ENCODE data around the gene IGF2. TPM values are rescaled to one million over a fixed set of nuclear protein-coding genes. Genes with fewer than 3 reads are reported as not detected.

The IGF2 gene
- total RNA-seq, 2 experiments from 2014 or later = 8.1 to 8.2 TPM

DNA sequence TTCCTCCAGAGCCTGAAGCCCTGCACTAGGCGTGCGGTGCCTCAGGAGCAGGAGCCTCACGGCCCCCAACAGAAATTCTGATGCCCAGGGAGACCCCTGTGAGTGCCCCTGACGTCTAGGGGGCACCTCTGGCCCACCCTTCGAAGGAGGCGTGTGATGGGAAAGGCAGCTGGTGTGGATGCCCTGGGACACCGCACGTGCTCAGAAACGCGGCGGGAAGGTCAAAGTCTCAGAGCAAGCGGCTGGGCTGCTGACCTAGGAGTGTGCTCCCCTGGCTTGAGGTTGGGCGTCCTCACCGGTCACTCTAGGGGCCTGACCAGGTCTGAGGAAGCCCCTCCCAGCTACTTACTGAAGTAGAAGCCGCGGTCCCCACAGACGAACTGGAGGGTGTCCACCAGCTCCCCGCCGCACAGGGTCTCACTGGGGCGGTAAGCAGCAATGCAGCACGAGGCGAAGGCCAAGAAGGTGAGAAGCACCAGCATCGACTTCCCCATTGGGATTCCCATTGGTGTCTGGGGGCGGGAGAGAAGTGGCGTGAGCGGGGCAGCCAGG, 4.1 kb downstream of the IGF2 start:
- no peak for ATAC-seq
- intact Hi-C loops (cut with micrococcal nuclease) = no loop called here
- POLR2A ChIA-PET = interaction anchor here (1.0 kb wide), 1 partner anchor 11 kb away, joined by 4 read pairs; no protein-coding TSS in a partner anchor

DNA sequence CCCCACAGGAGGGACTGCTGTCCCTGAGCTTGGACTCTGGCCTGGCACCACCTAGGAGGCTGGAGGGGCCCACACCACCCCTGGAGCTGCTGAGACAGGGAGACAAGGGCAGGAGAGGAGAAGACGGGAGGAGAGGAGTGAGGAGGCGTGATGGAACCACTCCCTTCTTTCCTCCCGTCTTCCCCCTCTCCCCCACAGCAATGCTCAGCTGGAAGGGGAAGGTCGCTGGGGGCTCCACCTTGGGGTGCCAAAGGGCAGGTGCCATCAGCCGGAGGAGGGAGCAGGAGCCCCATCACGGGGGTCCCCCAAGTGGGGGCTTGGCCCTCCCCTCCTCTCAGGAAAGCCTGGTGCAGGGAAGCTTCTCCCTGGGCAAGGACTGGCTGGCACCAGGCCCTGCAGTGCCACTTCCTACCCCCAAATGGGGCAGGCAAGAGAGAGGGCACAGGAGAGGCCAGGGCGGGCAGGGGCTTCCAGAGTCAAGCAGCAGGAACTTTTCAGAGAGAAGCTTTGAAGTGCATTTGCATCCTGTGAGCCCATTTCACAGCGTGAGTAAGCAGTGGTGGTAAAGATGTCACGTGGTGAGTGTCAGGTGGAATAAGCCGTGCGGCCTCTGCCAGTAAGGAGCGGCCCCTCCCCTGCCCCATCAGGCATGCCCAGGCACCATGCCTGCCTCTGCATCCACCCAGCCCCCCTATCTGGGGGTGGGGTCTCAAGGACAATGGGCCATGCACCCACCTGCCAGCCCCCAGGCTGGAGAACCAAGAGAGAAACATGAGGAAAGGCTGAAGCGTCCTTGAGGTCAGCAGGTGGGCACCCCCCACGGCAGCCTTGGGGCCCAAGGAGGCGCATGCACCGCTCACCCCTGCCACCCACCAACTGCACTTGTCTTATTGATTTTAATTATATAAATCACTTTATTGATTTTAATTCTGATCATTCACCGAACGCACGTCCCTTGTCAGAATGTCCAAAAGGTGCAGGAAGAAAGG, 4.9 kb downstream of the IGF2 start:
- CTCF ChIA-PET = interaction anchor here (0.6 to 1.1 kb wide), 2 partner anchors 22 to 482 kb away, joined by 3 read pairs; no protein-coding TSS in a partner anchor
- Mint-ChIP-seq H3K4me3 (no peak overlapping the region), H3K9me3 (no peaks in the 10 kb centered on the region), H3K4me1 (ENCODE audit: low read depth) (peaks cover 9% of the 10 kb centered on the region), H3K36me3 (ENCODE audit: low read depth) (no peaks in the 10 kb centered on the region), H3K27ac (no peak overlapping the region), H3K27me3 (peaks cover 53% of the 10 kb centered on the region)
- POLR2A ChIA-PET = interaction anchor here (1.0 kb wide), 1 partner anchor 12 kb away, joined by 4 read pairs; no protein-coding TSS in a partner anchor
- ATAC-seq (no peak), DNase-seq (no peak)
- intact Hi-C loops (cut with micrococcal nuclease) = no loop called here
- TF ChIP-seq, protein P1, sequence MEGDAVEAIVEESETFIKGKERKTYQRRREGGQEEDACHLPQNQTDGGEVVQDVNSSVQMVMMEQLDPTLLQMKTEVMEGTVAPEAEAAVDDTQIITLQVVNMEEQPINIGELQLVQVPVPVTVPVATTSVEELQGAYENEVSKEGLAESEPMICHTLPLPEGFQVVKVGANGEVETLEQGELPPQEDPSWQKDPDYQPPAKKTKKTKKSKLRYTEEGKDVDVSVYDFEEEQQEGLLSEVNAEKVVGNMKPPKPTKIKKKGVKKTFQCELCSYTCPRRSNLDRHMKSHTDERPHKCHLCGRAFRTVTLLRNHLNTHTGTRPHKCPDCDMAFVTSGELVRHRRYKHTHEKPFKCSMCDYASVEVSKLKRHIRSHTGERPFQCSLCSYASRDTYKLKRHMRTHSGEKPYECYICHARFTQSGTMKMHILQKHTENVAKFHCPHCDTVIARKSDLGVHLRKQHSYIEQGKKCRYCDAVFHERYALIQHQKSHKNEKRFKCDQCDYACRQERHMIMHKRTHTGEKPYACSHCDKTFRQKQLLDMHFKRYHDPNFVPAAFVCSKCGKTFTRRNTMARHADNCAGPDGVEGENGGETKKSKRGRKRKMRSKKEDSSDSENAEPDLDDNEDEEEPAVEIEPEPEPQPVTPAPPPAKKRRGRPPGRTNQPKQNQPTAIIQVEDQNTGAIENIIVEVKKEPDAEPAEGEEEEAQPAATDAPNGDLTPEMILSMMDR (IDR thresholded peaks at IDR 0.05) = no peak

More for the DNA sequence above, 4.1 kb downstream of the IGF2 start:
- Mint-ChIP-seq H3K27me3 (peaks cover 54% of the 10 kb centered on the region), H3K4me1 (ENCODE audit: low read depth) (peaks cover 11% of the 10 kb centered on the region), H3K27ac (no peak overlapping the region), H3K4me3 (no peak overlapping the region), H3K9me3 (no peaks in the 10 kb centered on the region), H3K36me3 (ENCODE audit: low read depth) (no peaks in the 10 kb centered on the region)
- CTCF ChIA-PET = interaction anchor here (0.6 to 9.2 kb wide), 2 partner anchors 16 to 21 kb away, joined by 3 to 87 read pairs; no protein-coding TSS in a partner anchor
- no peak for DNase-seq
- TF ChIP-seq, protein P1 (IDR thresholded peaks at IDR 0.05) = no peak

DNA sequence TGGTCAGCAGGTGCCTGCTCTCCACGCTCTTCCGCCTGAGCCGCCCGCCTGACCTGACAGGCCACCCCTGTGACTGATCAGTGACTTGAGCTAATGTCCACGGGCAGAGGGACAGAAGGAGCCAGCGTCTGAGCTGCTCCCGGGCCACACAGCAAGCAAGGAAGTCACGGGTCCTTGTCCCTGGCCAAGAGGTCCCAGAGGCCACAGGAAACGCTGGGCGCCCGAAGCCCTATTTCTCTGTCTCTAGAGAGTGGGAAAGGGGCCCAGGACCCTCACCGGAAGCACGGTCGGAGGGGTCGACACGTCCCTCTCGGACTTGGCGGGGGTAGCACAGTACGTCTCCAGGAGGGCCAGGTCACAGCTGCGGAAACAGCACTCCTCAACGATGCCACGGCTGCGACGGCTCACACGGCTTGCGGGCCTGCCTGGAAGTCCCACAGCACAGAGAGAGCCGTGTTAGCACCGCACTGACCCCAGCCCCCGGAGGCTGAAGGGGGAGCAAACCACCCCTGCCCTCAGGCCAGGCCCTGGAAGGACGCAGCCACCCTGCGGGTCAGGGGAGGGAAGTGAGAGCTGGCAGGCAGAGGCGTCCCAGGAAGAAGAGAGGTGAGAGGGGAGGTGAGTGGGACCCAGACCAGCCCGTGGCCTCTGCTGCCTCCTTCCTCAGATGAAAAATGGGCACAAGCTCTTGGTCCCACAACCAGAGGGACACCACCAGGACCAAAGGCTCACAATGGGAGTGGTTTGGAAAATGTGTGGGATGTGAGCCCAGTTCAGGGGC, 5.8 kb downstream of the IGF2 start:
- DNase-seq = no peak
- Mint-ChIP-seq H3K4me3 (no peak overlapping the region), H3K27me3 (peaks cover 52% of the 10 kb centered on the region), H3K36me3 (ENCODE audit: low read depth) (no peaks in the 10 kb centered on the region), H3K9me3 (no peaks in the 10 kb centered on the region), H3K4me1 (ENCODE audit: low read depth) (peaks cover 8% of the 10 kb centered on the region), H3K27ac (no peak overlapping the region)
- intact Hi-C loops (cut with micrococcal nuclease) = no loop called here
- POLR2A ChIA-PET = no interaction called here
- ATAC-seq = no peak
- TF ChIP-seq, protein P1 (IDR thresholded peaks at IDR 0.05) = no peak
- CTCF ChIA-PET = interaction anchor here (1.1 kb wide), 1 partner anchor 481 kb away, joined by 3 read pairs; no protein-coding TSS in a partner anchor

DNA sequence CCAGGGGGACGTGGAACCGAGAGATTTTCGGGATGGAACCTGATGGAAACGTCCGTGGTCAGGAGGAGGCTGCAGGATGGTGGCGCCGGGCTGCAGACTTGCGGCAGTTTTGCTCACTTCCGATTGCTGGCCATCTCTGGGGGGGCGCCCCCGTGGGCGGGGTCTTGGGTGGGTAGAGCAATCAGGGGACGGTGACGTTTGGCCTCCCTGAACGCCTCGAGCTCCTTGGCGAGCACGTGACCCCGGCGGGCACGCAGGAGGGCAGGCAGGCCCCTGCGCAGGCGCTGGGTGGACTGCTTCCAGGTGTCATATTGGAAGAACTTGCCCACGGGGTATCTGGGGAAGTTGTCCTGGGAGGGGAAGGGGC, 6.3 kb downstream of the IGF2 start:
- Mint-ChIP-seq H3K4me3 (no peak overlapping the region), H3K4me1 (ENCODE audit: low read depth) (peaks cover 7% of the 10 kb centered on the region), H3K27ac (no peak overlapping the region), H3K9me3 (no peaks in the 10 kb centered on the region), H3K27me3 (peaks cover 50% of the 10 kb centered on the region), H3K36me3 (ENCODE audit: low read depth) (no peaks in the 10 kb centered on the region)
- CTCF ChIA-PET = interaction anchor here (1.1 kb wide), 1 partner anchor 480 kb away, joined by 3 read pairs; no protein-coding TSS in a partner anchor
- POLR2A ChIA-PET = no interaction called here
- intact Hi-C loops (cut with micrococcal nuclease) = no loop called here
- TF ChIP-seq, protein P1 (IDR thresholded peaks at IDR 0.05) = no peak
- ATAC-seq (no peak), DNase-seq (no peak)

Data from activated CD8-positive, alpha-beta T cell treated with anti-CD3 and anti-CD28 coated beads for 36 hours (primary cell).